Mesenchymal stem cell (in vitro differentiated cells and primary cell): Measurements from ENCODE around the gene SULT1C4.

Source experiments
- DNase-seq: peaks from one replicate; pipeline ENCODE4 v3.0.0-alpha.2; 2013
- H2AFZ ChIP-seq: one replicate; pipeline ENCODE4 v1.6.1; 2013; ENCODE audit warnings: low read depth, mild to moderate bottlenecking, control low read depth, inconsistent platforms, low read length, moderate library complexity
- H2AK5ac ChIP-seq: 2 replicates; pipeline ENCODE4 v1.6.1; 2013; ENCODE audit warnings: low read length, moderate library complexity, mild to moderate bottlenecking, inconsistent platforms; ENCODE audit not compliant: severe bottlenecking
- H2BK120ac ChIP-seq: one replicate; pipeline ENCODE4 v1.6.1; 2013; ENCODE audit warnings: low read depth, mild to moderate bottlenecking, inconsistent platforms, low read length, moderate library complexity
- H2BK12ac ChIP-seq, 2 experiments: one replicate each; pipeline ENCODE4 v1.6.1; 2013; ENCODE audit warnings: inconsistent platforms in 2 of 2, low read length in 2 of 2, mild to moderate bottlenecking in 2 of 2, moderate library complexity in 2 of 2, control low read depth in 1 of 2
- H2BK15ac ChIP-seq: one replicate; pipeline ENCODE4 v1.6.1; 2013; ENCODE audit warnings: mild to moderate bottlenecking, low read depth, inconsistent platforms; ENCODE audit not compliant: poor library complexity, severe bottlenecking
- H2BK5ac ChIP-seq: 2 replicates; pipeline ENCODE4 v1.6.1; 2013; ENCODE audit warnings: low read depth, mild to moderate bottlenecking, low read length, control low read depth, inconsistent platforms; ENCODE audit not compliant: poor library complexity, severe bottlenecking
- H3K14ac ChIP-seq, 2 experiments: one replicate each; pipeline ENCODE4 v1.6.1; 2013; ENCODE audit warnings: inconsistent platforms in 2 of 2, low read length in 2 of 2, control low read depth in 1 of 2, mild to moderate bottlenecking in 1 of 2, moderate library complexity in 1 of 2
- H3K18ac ChIP-seq, 2 experiments: one replicate each; pipeline ENCODE4 v1.6.1; 2013; ENCODE audit warnings: inconsistent platforms in 2 of 2, low read length in 2 of 2, control low read depth in 1 of 2, low read depth in 1 of 2, mild to moderate bottlenecking in 1 of 2
- H3K23ac ChIP-seq, 2 experiments: one replicate each; pipeline ENCODE4 v1.6.1; 2013; ENCODE audit warnings: inconsistent platforms in 2 of 2, low read length in 2 of 2, mild to moderate bottlenecking in 2 of 2, moderate library complexity in 2 of 2, control low read depth in 1 of 2
- H3K27ac ChIP-seq: 2 replicates; pipeline ENCODE4 v1.5.1; 2013; ENCODE audit warnings: mild to moderate bottlenecking, moderate library complexity, low read length, control low read depth, inconsistent platforms; ENCODE audit not compliant: poor library complexity, severe bottlenecking
- H3K27me3 ChIP-seq, 2 experiments: 2 replicates each; pipeline versions ENCODE4 v1.6.1 to v1.7.0; 2013; ENCODE audit warnings: low read length in 2 of 2, mild to moderate bottlenecking in 2 of 2, moderate library complexity in 2 of 2, control low read depth in 1 of 2, inconsistent platforms in 1 of 2; ENCODE audit not compliant: control insufficient read depth in 1 of 2, insufficient read depth in 1 of 2
- H3K36me3 ChIP-seq, 2 experiments: 2 replicates each; pipeline versions ENCODE4 v1.6.1 to v1.7.0; 2013; ENCODE audit warnings: low read length in 2 of 2, control low read depth in 1 of 2, inconsistent platforms in 1 of 2, low read depth in 1 of 2, mild to moderate bottlenecking in 1 of 2; ENCODE audit not compliant: insufficient read depth in 2 of 2, control insufficient read depth in 1 of 2
- H3K4ac ChIP-seq, 2 experiments: one replicate each; pipeline ENCODE4 v1.6.1; 2013; ENCODE audit warnings: inconsistent platforms in 2 of 2, low read length in 2 of 2, mild to moderate bottlenecking in 2 of 2, moderate library complexity in 2 of 2, control low read depth in 1 of 2, low read depth in 1 of 2
- H3K4me1 ChIP-seq: 2 replicates; pipeline ENCODE4 v1.6.1; 2013; ENCODE audit warnings: low read depth, low read length, control low read depth; ENCODE audit not compliant: control insufficient read depth, insufficient read depth
- H3K4me2 ChIP-seq: 2 replicates; pipeline ENCODE4 v1.6.1; 2013; ENCODE audit warnings: low read length, mild to moderate bottlenecking, inconsistent platforms; ENCODE audit not compliant: poor library complexity, severe bottlenecking
- H3K4me3 ChIP-seq, 2 experiments: 2 replicates each; pipeline versions ENCODE4 v1.5.1 to v1.7.0; 2013; ENCODE audit warnings: low read length in 2 of 2, mild to moderate bottlenecking in 2 of 2, control low read depth in 1 of 2, low read depth in 1 of 2; ENCODE audit not compliant: insufficient read depth in 1 of 2
- H3K79me1 ChIP-seq: replicated peaks from 2 replicates; pipeline ENCODE4 v1.6.1; 2013; ENCODE audit warnings: mild to moderate bottlenecking, control low read depth, low read length, inconsistent platforms; ENCODE audit not compliant: poor library complexity, severe bottlenecking
- H3K9ac ChIP-seq: 2 replicates; pipeline ENCODE4 v1.7.0; 2013; ENCODE audit warnings: mild to moderate bottlenecking, low read length, moderate library complexity
- H3K9me3 ChIP-seq: 2 replicates; pipeline ENCODE4 v1.7.0; 2013; ENCODE audit warnings: mild to moderate bottlenecking, low read length; ENCODE audit not compliant: control insufficient read depth
- H4K8ac ChIP-seq: one replicate; pipeline ENCODE4 v1.6.1; 2013; ENCODE audit warnings: inconsistent platforms, mild to moderate bottlenecking, low read length, moderate library complexity
- H4K91ac ChIP-seq: one replicate; pipeline ENCODE4 v1.6.1; 2013; ENCODE audit warnings: mild to moderate bottlenecking, low read length, inconsistent platforms
- WGBS: methylation state at CpG from one replicate; pipeline ENCODE4 v1.1.7; 2013; ENCODE audit warnings: mixed read lengths; 5-methylcytosine and 5-hydroxymethylcytosine counted together

The SULT1C4 gene

DNA sequence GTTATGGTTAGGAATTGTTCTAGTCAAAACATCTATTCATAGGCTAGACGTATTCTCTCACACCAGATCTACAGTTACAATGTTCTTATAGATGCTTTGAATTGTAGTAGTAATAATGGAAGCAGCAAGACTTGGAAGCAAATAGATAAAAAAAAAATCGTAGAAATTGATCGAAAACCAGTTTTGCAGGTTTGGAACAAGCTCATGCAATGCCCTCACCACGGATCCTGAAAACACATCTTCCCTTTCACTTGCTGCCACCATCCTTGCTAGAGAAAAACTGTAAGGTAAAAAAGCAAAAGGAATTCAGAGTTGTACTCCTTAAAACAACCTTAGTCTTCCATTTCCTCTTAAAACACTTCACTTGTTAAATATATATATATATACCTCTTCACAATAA is 4.4 kb downstream of the SULT1C4 start:
- H3K27me3 ChIP-seq = no peaks in the 10 kb centered on the region
- no peak overlapping the region for H3K4me3 ChIP-seq
- no peak overlapping the region for H3K9ac ChIP-seq
- no peak overlapping the region for H2BK15ac ChIP-seq
- H3K18ac ChIP-seq = no peak overlapping the region
- H2BK5ac ChIP-seq = no peak overlapping the region
- H3K14ac ChIP-seq = no peak overlapping the region
- no peak overlapping the region for H2AK5ac ChIP-seq
- H4K91ac ChIP-seq = no peak overlapping the region
- peak overlapping the region; percentile 94 for H3K27ac ChIP-seq
- no peak overlapping the region for H2AFZ ChIP-seq
- DNase-seq = no peak
- H3K4ac ChIP-seq = no peak overlapping the region
- H3K9me3 ChIP-seq = no peaks in the 10 kb centered on the region
- H3K4me1 ChIP-seq = peaks cover 16% of the 10 kb centered on the region
- no peak overlapping the region for H3K23ac ChIP-seq
- no peak overlapping the region for H2BK12ac ChIP-seq
- no peak overlapping the region for H2BK120ac ChIP-seq
- H4K8ac ChIP-seq = no peak overlapping the region
- 83% methylated on average over 3 of the region's 4 CpGs for WGBS
- H3K4me2 ChIP-seq = peak overlapping the region; percentile 57
- no peaks in the 10 kb centered on the region for H3K79me1 ChIP-seq
- peaks cover 0 to 21% of the 10 kb centered on the region in 2 experiments for H3K36me3 ChIP-seq

DNA sequence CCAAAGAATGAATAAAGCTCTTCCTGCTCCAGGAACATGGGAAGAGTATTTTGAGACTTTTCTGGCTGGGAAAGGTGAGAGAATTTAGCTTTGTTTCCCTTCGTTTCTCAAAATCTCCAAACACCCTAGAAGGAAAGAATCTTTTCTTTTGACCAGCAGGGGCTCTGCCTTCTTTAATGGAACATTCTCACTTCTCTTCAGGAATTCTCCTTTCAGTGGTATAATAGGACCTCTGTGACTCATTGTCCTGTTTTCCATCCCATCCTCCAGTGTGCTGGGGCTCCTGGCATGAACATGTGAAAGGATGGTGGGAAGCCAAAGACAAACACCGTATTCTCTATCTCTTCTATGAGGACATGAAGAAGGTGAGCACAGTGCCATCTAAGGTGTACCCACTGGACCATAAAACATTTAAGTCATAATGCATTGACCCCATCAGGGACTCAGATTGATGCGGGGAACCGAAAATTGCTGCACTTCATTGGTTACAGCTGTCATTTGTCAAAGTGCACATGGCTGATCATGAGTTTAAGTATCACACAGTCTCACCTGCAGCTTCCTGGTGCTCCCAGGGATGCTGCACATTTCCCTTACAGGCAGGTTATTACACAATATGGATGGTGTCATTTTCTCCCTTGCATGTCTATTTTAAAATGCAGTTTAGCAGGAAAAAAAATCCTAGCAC is 5.5 kb downstream of the SULT1C4 start:
- Histone ChIP-seq H3K27me3 (no peaks in the 10 kb centered on the region), H2AFZ (no peak overlapping the region), H3K27ac (peak overlapping the region; percentile 94), H3K4me1 (peaks cover 17% of the 10 kb centered on the region), H2BK12ac (no peak overlapping the region), H2AK5ac (peak overlapping the region; percentile 3), H2BK5ac (no peak overlapping the region), H2BK120ac (no peak overlapping the region), H3K9ac (no peak overlapping the region), H2BK15ac (no peak overlapping the region), H4K91ac (no peak overlapping the region), H3K18ac (no peak overlapping the region), H3K9me3 (no peaks in the 10 kb centered on the region), H4K8ac (no peak overlapping the region), H3K4me3 (no peak overlapping the region), H3K14ac (no peak overlapping the region), H3K36me3 (peaks cover 0 to 21% of the 10 kb centered on the region in 2 experiments), H3K79me1 (no peaks in the 10 kb centered on the region), H3K4me2 (peak overlapping the region; percentile 42), H3K4ac (no peak overlapping the region), H3K23ac (no peak overlapping the region)
- WGBS = 91% methylated on average over 4 of the region's 4 CpGs
- DNase-seq = peak; percentile 22

DNA sequence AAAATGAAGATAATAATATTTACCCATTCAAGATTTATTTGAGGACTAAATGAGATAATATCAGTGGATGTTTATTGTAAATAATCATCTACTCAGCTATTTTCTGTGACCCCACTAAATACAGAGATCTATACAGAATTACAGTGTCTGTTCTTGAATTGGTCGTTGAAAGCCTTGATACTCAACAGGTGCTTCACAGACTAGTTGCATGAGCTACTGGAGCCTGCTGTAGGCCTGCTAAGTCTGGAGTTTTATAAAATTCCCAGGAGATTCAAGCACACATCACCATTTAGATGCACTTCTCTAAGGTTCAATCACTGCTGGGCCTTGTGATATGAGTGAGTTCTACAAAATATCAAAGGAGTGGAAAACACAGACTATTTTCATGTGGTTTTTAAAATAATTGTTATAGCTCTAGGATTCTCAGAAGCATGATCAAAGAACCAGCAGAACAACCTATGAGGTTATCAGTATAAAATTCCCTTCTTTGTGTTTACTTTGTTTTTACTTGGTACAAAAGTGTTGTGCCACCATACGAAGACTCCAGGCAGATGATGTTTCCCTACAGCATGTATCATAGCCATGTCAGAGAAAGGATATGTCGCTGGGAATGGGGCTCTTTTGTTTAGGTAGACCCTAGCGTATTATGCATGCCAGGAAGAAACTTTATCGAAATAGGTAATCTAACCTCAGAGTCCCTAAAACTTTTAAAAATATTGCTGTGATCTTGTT is 7.1 kb downstream of the SULT1C4 start:
- Histone ChIP-seq H3K79me1 (no peaks in the 10 kb centered on the region), H3K27ac (peak overlapping the region; percentile 98), H3K23ac (no peak overlapping the region), H2BK5ac (peak overlapping the region; percentile 89), H2BK15ac (no peak overlapping the region), H3K18ac (no peak overlapping the region), H2AFZ (no peak overlapping the region), H4K8ac (no peak overlapping the region), H3K4me1 (peaks cover 20% of the 10 kb centered on the region), H2BK120ac (no peak overlapping the region), H3K27me3 (no peaks in the 10 kb centered on the region), H3K4me3 (no peak overlapping the region), H3K9me3 (peaks cover 3% of the 10 kb centered on the region), H3K36me3 (peaks cover 0 to 27% of the 10 kb centered on the region in 2 experiments), H3K4ac (no peak overlapping the region), H2AK5ac (peak overlapping the region; percentile 86), H3K9ac (no peak overlapping the region), H4K91ac (no peak overlapping the region), H3K4me2 (no peak overlapping the region), H3K14ac (no peak overlapping the region), H2BK12ac (no peak overlapping the region)
- WGBS = 94% methylated on average over 4 of the region's 5 CpGs
- no peak for DNase-seq

DNA sequence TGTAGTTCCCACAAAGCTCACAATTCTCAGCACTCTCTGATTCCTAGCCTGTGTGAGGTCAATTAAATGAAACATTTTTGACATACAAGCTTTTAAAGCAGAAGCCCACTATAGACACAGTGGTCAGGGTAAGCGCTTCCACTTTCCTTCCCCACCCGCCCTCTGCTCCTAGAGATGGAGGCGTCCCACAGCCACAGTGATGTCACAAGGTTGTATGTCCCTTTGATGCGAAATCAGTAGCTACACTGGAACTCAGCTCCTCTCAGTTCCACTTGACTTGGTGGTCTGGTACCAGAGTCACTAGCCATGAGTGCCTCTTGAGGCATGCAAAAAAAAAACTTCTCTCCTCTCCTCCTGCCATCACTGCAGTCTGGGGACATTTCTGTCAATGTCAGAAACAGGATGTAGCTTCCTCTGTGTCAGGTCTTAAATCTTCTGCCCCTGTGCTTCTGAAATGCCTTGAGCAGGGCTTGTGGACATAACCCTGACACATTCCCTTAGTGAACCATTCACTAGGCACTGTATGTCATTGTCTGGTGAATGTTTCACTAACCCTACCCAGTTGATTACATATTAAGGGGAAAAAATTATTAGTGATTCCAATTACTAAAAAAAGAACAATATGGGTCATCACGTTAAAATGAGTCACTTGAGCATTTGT is 7.8 kb downstream of the SULT1C4 start:
- Histone ChIP-seq H2BK5ac (peak overlapping the region; percentile 89), H3K27me3 (no peaks in the 10 kb centered on the region), H3K9me3 (peaks cover 5% of the 10 kb centered on the region), H2BK120ac (no peak overlapping the region), H4K8ac (no peak overlapping the region), H4K91ac (no peak overlapping the region), H3K23ac (no peak overlapping the region), H3K4me2 (peak overlapping the region; percentile 2), H3K18ac (peak overlapping the region in 1 of 2 experiments; percentile 5), H3K4me1 (peaks cover 20% of the 10 kb centered on the region), H2BK15ac (no peak overlapping the region), H3K27ac (peak overlapping the region; percentile 98), H3K4me3 (no peak overlapping the region), H3K14ac (no peak overlapping the region), H2BK12ac (no peak overlapping the region), H2AK5ac (peak overlapping the region; percentile 68), H3K79me1 (no peaks in the 10 kb centered on the region), H3K36me3 (peaks cover 0 to 28% of the 10 kb centered on the region in 2 experiments), H3K9ac (no peak overlapping the region), H2AFZ (no peak overlapping the region), H3K4ac (no peak overlapping the region)
- WGBS = 90% methylated on average over 4 of the region's 5 CpGs
- no peak for DNase-seq
